Peyer's patch (tissue), 4 donors: ENCODE measurements around the gene TMEM19.

Experiments
- POLR2A ChIP-seq, 2 donors: fragments of 450-650 bp; IDR thresholded peaks; one replicate each; pipeline ENCODE4 v1.5.1; 2017; ENCODE audit warnings: antibody characterized with exemption in 2 of 2, mild to moderate bottlenecking in 2 of 2, moderate library complexity in 2 of 2
- TF ChIP-seq, protein P1 (sequence below), 6 experiments: fragments of 450-650 bp in 4 of 6; fragments of 200-600 bp in 2 of 6; sonication (generic) in 1 of 6; IDR thresholded peaks; one replicate each; pipeline ENCODE4 v1.5.1; 2017 to 2019; ENCODE audit warnings: antibody characterized with exemption in 6 of 6, mild to moderate bottlenecking in 3 of 6, moderate library complexity in 1 of 6

DNA sequence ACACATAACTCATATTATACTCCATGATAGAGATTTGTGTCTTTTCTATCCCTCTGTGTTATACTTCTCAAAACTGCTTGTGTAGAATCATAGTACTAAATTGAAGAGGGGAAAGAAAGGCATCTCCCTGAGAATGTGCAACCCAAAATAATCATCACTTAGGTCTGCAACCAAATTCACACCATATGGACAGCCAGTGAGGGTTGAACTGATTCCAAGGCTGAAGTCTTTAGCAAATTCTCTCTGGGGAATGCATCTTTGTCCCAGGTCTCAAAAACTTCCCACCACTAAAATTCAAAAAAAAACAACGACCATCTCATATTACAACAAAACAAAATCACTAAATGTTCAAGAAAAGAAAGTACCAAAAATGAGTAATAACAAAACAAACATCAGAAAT is 33.2 kb upstream of the TMEM19 start:
- TF ChIP-seq, protein P1, sequence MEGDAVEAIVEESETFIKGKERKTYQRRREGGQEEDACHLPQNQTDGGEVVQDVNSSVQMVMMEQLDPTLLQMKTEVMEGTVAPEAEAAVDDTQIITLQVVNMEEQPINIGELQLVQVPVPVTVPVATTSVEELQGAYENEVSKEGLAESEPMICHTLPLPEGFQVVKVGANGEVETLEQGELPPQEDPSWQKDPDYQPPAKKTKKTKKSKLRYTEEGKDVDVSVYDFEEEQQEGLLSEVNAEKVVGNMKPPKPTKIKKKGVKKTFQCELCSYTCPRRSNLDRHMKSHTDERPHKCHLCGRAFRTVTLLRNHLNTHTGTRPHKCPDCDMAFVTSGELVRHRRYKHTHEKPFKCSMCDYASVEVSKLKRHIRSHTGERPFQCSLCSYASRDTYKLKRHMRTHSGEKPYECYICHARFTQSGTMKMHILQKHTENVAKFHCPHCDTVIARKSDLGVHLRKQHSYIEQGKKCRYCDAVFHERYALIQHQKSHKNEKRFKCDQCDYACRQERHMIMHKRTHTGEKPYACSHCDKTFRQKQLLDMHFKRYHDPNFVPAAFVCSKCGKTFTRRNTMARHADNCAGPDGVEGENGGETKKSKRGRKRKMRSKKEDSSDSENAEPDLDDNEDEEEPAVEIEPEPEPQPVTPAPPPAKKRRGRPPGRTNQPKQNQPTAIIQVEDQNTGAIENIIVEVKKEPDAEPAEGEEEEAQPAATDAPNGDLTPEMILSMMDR (IDR thresholded peaks at IDR 0.05), result no peak
- no peak for TF ChIP-seq POLR2A (IDR thresholded peaks at IDR 0.05)
